Suprapubic skin (tissue), 4 donors: Measurements from ENCODE around the gene PIK3R3. TPM values are rescaled to one million over a fixed set of nuclear protein-coding genes. Genes with fewer than 3 reads are reported as not detected.

Experiments used
- DNase-seq, 2 donors: peaks; one replicate each; pipeline ENCODE4 v3.0.0-alpha.2; 2019; ENCODE audit warnings: low spot score in 2 of 2
- H3K27ac ChIP-seq: fragments of 200-600 bp; sonication (generic); one replicate; pipeline ENCODE4 v1.5.1; 2019
- H3K27me3 ChIP-seq: fragments of 200-600 bp; sonication (generic); one replicate; pipeline ENCODE4 v1.5.1; 2019
- H3K36me3 ChIP-seq: fragments of 200-600 bp; sonication (generic); one replicate; pipeline ENCODE4 v1.5.1; 2019
- H3K4me1 ChIP-seq: fragments of 200-600 bp; sonication (generic); one replicate; pipeline ENCODE4 v1.5.1; 2019
- H3K4me3 ChIP-seq: fragments of 200-600 bp; sonication (generic); one replicate; pipeline ENCODE4 v1.5.1; 2019; ENCODE audit warnings: mild to moderate bottlenecking
- H3K9me3 ChIP-seq: fragments of 200-600 bp; sonication (generic); one replicate; pipeline ENCODE4 v1.5.1; 2019
- CTCF ChIP-seq, 2 donors: fragments of 200-600 bp in 1 of 2; fragments of 450-650 bp in 1 of 2; sonication (generic) in 1 of 2; IDR thresholded peaks; one replicate each; pipeline ENCODE4 v1.5.1; 2016 to 2019; ENCODE audit warnings: antibody characterized with exemption in 2 of 2, mild to moderate bottlenecking in 1 of 2, moderate library complexity in 1 of 2
- EP300 ChIP-seq: sonication (generic); formaldehyde crosslinking; IDR thresholded peaks from one replicate; pipeline ENCODE4 v1.6.1; 2017; ENCODE audit warnings: antibody characterized with exemption
- POLR2A ChIP-seq, 2 donors: fragments of 450-650 bp; IDR thresholded peaks; one replicate each; pipeline ENCODE4 v1.6.1; 2017; ENCODE audit warnings: antibody characterized with exemption in 2 of 2, mild to moderate bottlenecking in 2 of 2, moderate library complexity in 2 of 2
- POLR2AphosphoS5 ChIP-seq, 3 donors: sonication (generic); formaldehyde crosslinking; IDR thresholded peaks; one replicate each; pipeline ENCODE4 v1.6.1; 2017; ENCODE audit warnings: antibody characterized with exemption in 3 of 3
- WGBS: methylation state at CpG from one replicate; pipeline ENCODE4 v1.1.5; 2018; 5-methylcytosine and 5-hydroxymethylcytosine counted together
- total RNA-seq, 4 donors: library from RNA; depleted of rRNA; stranded (reverse); fragments of >200 nt; gene quantifications; one replicate each; pipeline ENCODE4 v1.1.0, GENCODE V29; 2016

The PIK3R3 gene
- total RNA-seq, 4 donors from 2014 or later: 6.1 to 16.5 (median 11.2) TPM

DNA sequence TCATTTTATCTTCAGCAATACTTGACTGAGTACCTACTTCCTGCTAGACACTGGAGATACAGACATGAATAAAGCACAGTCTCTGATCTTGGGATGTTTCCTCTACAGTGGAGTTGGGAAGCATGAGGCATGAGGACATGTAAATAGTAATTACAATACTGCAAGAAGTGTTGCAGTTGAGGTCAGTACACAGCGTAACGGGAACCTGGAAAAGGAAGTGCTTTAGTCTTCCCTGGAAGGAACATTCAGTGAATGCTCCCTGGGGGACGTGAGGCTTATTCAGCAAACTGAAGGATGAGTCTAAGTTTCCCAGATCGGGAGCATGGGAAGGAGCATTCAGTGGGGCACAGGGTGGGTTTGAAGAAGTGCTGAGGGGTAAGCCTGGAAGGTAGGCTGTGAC lies 112.4 kb downstream of the PIK3R3 start:
- Histone ChIP-seq H3K27ac (no peak overlapping the region), H3K9me3 (no peaks in the 10 kb centered on the region), H3K4me1 (no peaks in the 10 kb centered on the region), H3K4me3 (no peak overlapping the region), H3K36me3 (peaks cover 26% of the 10 kb centered on the region), H3K27me3 (no peaks in the 10 kb centered on the region)
- WGBS: 69% methylated on average over 4 of the region's 4 CpGs
- DNase-seq: no peak
- TF ChIP-seq POLR2AphosphoS5 (IDR thresholded peaks at IDR 0.05): no peak
- no peak for TF ChIP-seq POLR2A (IDR thresholded peaks at IDR 0.05)
- no peak for TF ChIP-seq EP300
- no peak for TF ChIP-seq CTCF (IDR thresholded peaks at IDR 0.05)

GRCh38 chr1:46019348-46019747 lies 113.1 kb downstream of the PIK3R3 start:
- no peaks in the 10 kb centered on the region for H3K27me3 ChIP-seq
- no peaks in the 10 kb centered on the region for H3K4me1 ChIP-seq
- H3K4me3 ChIP-seq: no peak overlapping the region
- WGBS: 98% methylated on average over 7 of the region's 7 CpGs
- no peaks in the 10 kb centered on the region for H3K9me3 ChIP-seq
- TF ChIP-seq POLR2AphosphoS5 (IDR thresholded peaks at IDR 0.05) (no peak), POLR2A (IDR thresholded peaks at IDR 0.05) (no peak), EP300 (no peak)
- H3K27ac ChIP-seq: no peak overlapping the region
- H3K36me3 ChIP-seq: peaks cover 26% of the 10 kb centered on the region
- no peak for DNase-seq

DNA sequence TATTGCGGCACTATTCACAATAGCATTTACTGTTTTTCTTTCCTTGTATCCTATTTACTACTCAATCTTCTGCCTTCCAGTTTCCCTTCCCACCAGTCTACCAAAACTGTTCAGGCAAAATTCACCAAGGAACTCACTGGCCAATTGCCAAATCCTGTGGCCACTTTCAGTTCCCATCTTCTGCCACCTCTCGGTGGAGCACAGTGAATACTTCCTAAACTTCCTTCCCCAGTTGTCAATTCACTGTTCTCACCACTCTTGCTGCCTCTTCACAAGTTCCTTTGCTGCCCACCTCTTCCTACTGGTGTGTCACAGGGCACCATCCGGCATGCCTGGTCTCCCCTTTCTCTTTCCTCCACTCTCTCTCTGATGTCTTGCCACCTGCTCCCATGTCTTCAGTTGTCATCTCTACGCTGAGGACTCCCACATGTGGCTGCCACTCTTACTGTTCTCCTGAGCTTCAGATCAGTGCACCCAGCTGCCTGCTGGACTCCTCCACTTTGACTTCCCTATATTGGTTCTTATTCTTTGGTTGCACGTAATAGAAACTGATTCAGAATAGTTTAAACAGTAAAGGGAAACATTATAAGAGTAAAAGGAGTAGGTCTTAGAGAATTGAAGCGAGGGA lies 114.4 kb downstream of the PIK3R3 start:
- no peak for DNase-seq
- H3K4me3 ChIP-seq: no peak overlapping the region
- no peaks in the 10 kb centered on the region for H3K9me3 ChIP-seq
- no peak for TF ChIP-seq POLR2A (IDR thresholded peaks at IDR 0.05)
- no peak for TF ChIP-seq CTCF (IDR thresholded peaks at IDR 0.05)
- no peak for TF ChIP-seq POLR2AphosphoS5 (IDR thresholded peaks at IDR 0.05)
- no peak for TF ChIP-seq EP300
- H3K36me3 ChIP-seq: peaks cover 13% of the 10 kb centered on the region
- no peaks in the 10 kb centered on the region for H3K27me3 ChIP-seq
- 88% methylated on average over 6 of the region's 6 CpGs for WGBS
- H3K27ac ChIP-seq: no peak overlapping the region
- H3K4me1 ChIP-seq: no peaks in the 10 kb centered on the region

DNA sequence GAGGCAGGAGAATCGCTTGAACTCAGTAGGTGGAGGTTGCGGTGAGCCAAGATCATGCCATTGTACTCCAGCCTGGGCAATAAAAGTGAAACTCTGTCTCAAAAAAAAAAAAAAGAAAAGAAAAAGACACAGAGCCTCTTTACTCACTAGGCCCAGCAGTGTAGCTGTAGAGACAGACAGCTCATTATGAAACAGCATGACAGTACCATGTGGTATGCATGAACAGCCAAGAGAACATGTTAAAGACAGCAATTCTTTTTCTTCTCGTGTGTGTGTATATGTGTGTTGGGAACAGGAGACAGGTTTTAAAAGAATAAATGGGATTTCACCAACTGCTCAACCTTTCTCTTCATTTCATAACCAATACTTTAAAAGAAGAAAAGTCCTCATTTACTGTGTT lies 118.8 kb downstream of the PIK3R3 start:
- Histone ChIP-seq H3K36me3 (peaks cover 23% of the 10 kb centered on the region), H3K4me3 (no peak overlapping the region), H3K4me1 (no peaks in the 10 kb centered on the region), H3K27me3 (no peaks in the 10 kb centered on the region), H3K9me3 (no peaks in the 10 kb centered on the region), H3K27ac (no peak overlapping the region)
- TF ChIP-seq CTCF (IDR thresholded peaks at IDR 0.05): no peak
- TF ChIP-seq POLR2AphosphoS5 (IDR thresholded peaks at IDR 0.05): no peak
- TF ChIP-seq POLR2A (IDR thresholded peaks at IDR 0.05): no peak
- no peak for TF ChIP-seq EP300
- WGBS: 94% methylated on average over 3 of the region's 3 CpGs
- DNase-seq: no peak

GRCh38 chr1:46012236-46012635 lies 120.2 kb downstream of the PIK3R3 start:
- Histone ChIP-seq H3K4me3 (no peak overlapping the region), H3K27me3 (no peaks in the 10 kb centered on the region), H3K27ac (no peak overlapping the region), H3K36me3 (peaks cover 34% of the 10 kb centered on the region), H3K4me1 (no peaks in the 10 kb centered on the region), H3K9me3 (no peaks in the 10 kb centered on the region)
- WGBS: 96% methylated on average over 1 of the region's 1 CpG
- no peak for DNase-seq
- TF ChIP-seq CTCF (IDR thresholded peaks at IDR 0.05) (no peak), EP300 (no peak), POLR2A (IDR thresholded peaks at IDR 0.05) (no peak), POLR2AphosphoS5 (IDR thresholded peaks at IDR 0.05) (no peak)
